Measurements from ENCODE around the gene CEP72.

CEP72 gene

GRCh38 chr5:669842-670395, 57.8 kb downstream of the CEP72 start:
- no peaks in the 10 kb centered on the region for H3K9me3 Mint-ChIP-seq
- H3K27ac Mint-ChIP-seq = no peak overlapping the region
- H3K4me3 Mint-ChIP-seq = no peak overlapping the region
- DNase-seq (ENCODE audit: low spot score in 2 of 2) = no peak
- H3K4me1 Mint-ChIP-seq = peaks cover 21% of the 10 kb centered on the region
- H3K36me3 Mint-ChIP-seq = peaks cover 21% of the 10 kb centered on the region
- no peak for ATAC-seq

GRCh38 chr5:670396-671270, 58.5 kb downstream of the CEP72 start:
- H3K4me3 Mint-ChIP-seq = no peak overlapping the region
- no peak for DNase-seq (ENCODE audit: low spot score in 2 of 2)
- H3K4me1 Mint-ChIP-seq = peaks cover 21% of the 10 kb centered on the region
- no peak for ATAC-seq
- H3K27ac Mint-ChIP-seq = no peak overlapping the region
- H3K36me3 Mint-ChIP-seq = peaks cover 21% of the 10 kb centered on the region
- H3K9me3 Mint-ChIP-seq = no peaks in the 10 kb centered on the region

- peak; percentile 57 to 83 for DNase-seq (ENCODE audit: low spot score in 2 of 2)
- Mint-ChIP-seq H3K9me3 (no peaks in the 10 kb centered on the region), H3K27ac (peak overlapping the region; percentile 76), H3K4me1 (peaks cover 21% of the 10 kb centered on the region), H3K36me3 (peaks cover 26% of the 10 kb centered on the region), H3K4me3 (no peak overlapping the region)
- ATAC-seq = peak; percentile 83
Observed at GRCh38 chr5:671459-672328, 59.6 kb downstream of the CEP72 start.

- Mint-ChIP-seq H3K9me3 (no peaks in the 10 kb centered on the region), H3K36me3 (peaks cover 17% of the 10 kb centered on the region), H3K4me1 (peaks cover 21% of the 10 kb centered on the region), H3K4me3 (peak overlapping the region; percentile 42), H3K27ac (peak overlapping the region; percentile 76)
- peak in 1 of 2 donors; percentile 70 for DNase-seq (ENCODE audit: low spot score in 2 of 2)
- peak; percentile 56 for ATAC-seq
Observed at GRCh38 chr5:672329-673160, 60.4 kb downstream of the CEP72 start.

GRCh38 chr5:673161-673830, 61.2 kb downstream of the CEP72 start:
- Mint-ChIP-seq H3K4me3 (peak overlapping the region; percentile 42), H3K27ac (peak overlapping the region; percentile 76), H3K4me1 (peaks cover 21% of the 10 kb centered on the region), H3K36me3 (peaks cover 17% of the 10 kb centered on the region), H3K9me3 (no peaks in the 10 kb centered on the region)
- DNase-seq (ENCODE audit: low spot score in 2 of 2) (no peak), ATAC-seq (no peak)

GRCh38 chr5:673831-674629, 61.9 kb downstream of the CEP72 start:
- Mint-ChIP-seq H3K4me1 (peaks cover 21% of the 10 kb centered on the region), H3K4me3 (no peak overlapping the region), H3K9me3 (no peaks in the 10 kb centered on the region), H3K36me3 (peaks cover 17% of the 10 kb centered on the region), H3K27ac (no peak overlapping the region)
- ATAC-seq (no peak), DNase-seq (ENCODE audit: low spot score in 2 of 2) (no peak)

- ATAC-seq = no peak
- no peak overlapping the region for H3K4me3 Mint-ChIP-seq
Observed at GRCh38 chr5:674630-675011, 62.5 kb downstream of the CEP72 start.

GRCh38 chr5:675111-675870, 63.2 kb downstream of the CEP72 start:
- no peak for DNase-seq (ENCODE audit: low spot score in 2 of 2)
- H3K27ac Mint-ChIP-seq = no peak overlapping the region
- peaks cover 17% of the 10 kb centered on the region for H3K36me3 Mint-ChIP-seq

More at GRCh38 chr5:674630-675011, 62.5 kb downstream of the CEP72 start:
- no peak for DNase-seq (ENCODE audit: low spot score in 2 of 2)
- peaks cover 21% of the 10 kb centered on the region for H3K4me1 Mint-ChIP-seq
- no peak overlapping the region for H3K27ac Mint-ChIP-seq
- H3K9me3 Mint-ChIP-seq = no peaks in the 10 kb centered on the region
- H3K36me3 Mint-ChIP-seq = peaks cover 17% of the 10 kb centered on the region

GRCh38 chr5:675871-676698, 63.9 kb downstream of the CEP72 start:
- ATAC-seq (no peak), DNase-seq (ENCODE audit: low spot score in 2 of 2) (no peak)
- Mint-ChIP-seq H3K27ac (no peak overlapping the region), H3K36me3 (peaks cover 17% of the 10 kb centered on the region), H3K4me3 (no peak overlapping the region), H3K4me1 (peaks cover 21% of the 10 kb centered on the region), H3K9me3 (no peaks in the 10 kb centered on the region)

More at GRCh38 chr5:675111-675870, 63.2 kb downstream of the CEP72 start:
- Mint-ChIP-seq H3K4me3 (no peak overlapping the region), H3K4me1 (peaks cover 21% of the 10 kb centered on the region), H3K9me3 (no peaks in the 10 kb centered on the region)
- ATAC-seq = no peak

GRCh38 chr5:676699-677076, 64.5 kb downstream of the CEP72 start:
- H3K4me1 Mint-ChIP-seq = peaks cover 21% of the 10 kb centered on the region
- no peaks in the 10 kb centered on the region for H3K9me3 Mint-ChIP-seq
- H3K4me3 Mint-ChIP-seq = no peak overlapping the region
- ATAC-seq (no peak), DNase-seq (ENCODE audit: low spot score in 2 of 2) (no peak)
- no peak overlapping the region for H3K27ac Mint-ChIP-seq
- H3K36me3 Mint-ChIP-seq = peaks cover 17% of the 10 kb centered on the region

- ATAC-seq (no peak), DNase-seq (ENCODE audit: low spot score in 2 of 2) (no peak)
- peaks cover 13% of the 10 kb centered on the region for H3K36me3 Mint-ChIP-seq
- no peak overlapping the region for H3K4me3 Mint-ChIP-seq
- H3K4me1 Mint-ChIP-seq = peaks cover 15% of the 10 kb centered on the region
- no peak overlapping the region for H3K27ac Mint-ChIP-seq
- no peaks in the 10 kb centered on the region for H3K9me3 Mint-ChIP-seq
Observed at GRCh38 chr5:677131-678101, 65.3 kb downstream of the CEP72 start.
